Osteoblast (primary cell): ENCODE results near the gene ASF1B. TPM values are rescaled to one million over a fixed set of nuclear protein-coding genes. Genes with fewer than 3 reads are reported as not detected.
A peak's percentile ranks its signal among the peaks of the same experiment; 100 is the strongest.

ENCODE experiments used
- DNase-seq: peaks from one replicate; pipeline ENCODE4 v3.0.0; 2011; ENCODE audit warnings: low spot score, mixed read lengths; ENCODE audit not compliant: insufficient read length; ENCODE audit errors: missing footprints
- H2AFZ ChIP-seq: 2 replicates; pipeline ENCODE4 v1.6.0; 2011; ENCODE audit warnings: mild to moderate bottlenecking, low read length
- H3K27ac ChIP-seq: 2 replicates; pipeline ENCODE4 v1.5.1; 2011; ENCODE audit warnings: mild to moderate bottlenecking, low read depth, low read length, moderate library complexity
- H3K27me3 ChIP-seq: 2 replicates; pipeline ENCODE4 v1.6.0; 2012; ENCODE audit warnings: mild to moderate bottlenecking, control low read depth, inconsistent platforms, low read length, moderate library complexity; ENCODE audit not compliant: insufficient read depth
- H3K36me3 ChIP-seq: 2 replicates; pipeline ENCODE4 v1.5.1; 2011; ENCODE audit warnings: mild to moderate bottlenecking, low read length, control low read depth, moderate library complexity; ENCODE audit not compliant: insufficient read depth
- H3K4me1 ChIP-seq: 2 replicates; pipeline ENCODE4 v1.5.1; 2011; ENCODE audit warnings: mild to moderate bottlenecking, low read length, control low read depth, moderate library complexity; ENCODE audit not compliant: insufficient read depth
- H3K4me2 ChIP-seq: 2 replicates; pipeline ENCODE4 v1.6.0; 2011; ENCODE audit warnings: mild to moderate bottlenecking, low read length; ENCODE audit not compliant: insufficient read depth
- H3K4me3 ChIP-seq: fragments of 200-600 bp; sonication (generic); 3 replicates; pipeline ENCODE4 v1.5.1; 2012; ENCODE audit warnings: mild to moderate bottlenecking, low read length, inconsistent platforms; ENCODE audit not compliant: insufficient read depth
- H3K79me2 ChIP-seq: 2 replicates; pipeline ENCODE4 v1.6.0; 2012; ENCODE audit warnings: mild to moderate bottlenecking, low read length, control low read depth, inconsistent platforms; ENCODE audit not compliant: insufficient read depth
- H3K9me3 ChIP-seq: 2 replicates; pipeline ENCODE4 v1.5.1; 2011; ENCODE audit warnings: low read depth, low read length, control low read depth
- H4K20me1 ChIP-seq: 2 replicates; pipeline ENCODE4 v1.6.0; 2012; ENCODE audit warnings: mild to moderate bottlenecking, low read length, control low read depth; ENCODE audit not compliant: insufficient read depth
- total RNA-seq: library from RNA; depleted of rRNA; stranded (reverse); fragments of >200 nt; gene quantifications from 2 replicates; pipeline ENCODE4 v1.2.3, GENCODE V29; 2012
- TF ChIP-seq, protein P1 (sequence below): IDR thresholded peaks from 2 replicates; pipeline ENCODE4 v1.5.1; 2011; ENCODE audit warnings: mild to moderate bottlenecking, low read depth, low read length, moderate library complexity; ENCODE audit errors: extremely low read depth

Gene ASF1B
- total RNA-seq, 1 donor, result 1.1 TPM

DNA sequence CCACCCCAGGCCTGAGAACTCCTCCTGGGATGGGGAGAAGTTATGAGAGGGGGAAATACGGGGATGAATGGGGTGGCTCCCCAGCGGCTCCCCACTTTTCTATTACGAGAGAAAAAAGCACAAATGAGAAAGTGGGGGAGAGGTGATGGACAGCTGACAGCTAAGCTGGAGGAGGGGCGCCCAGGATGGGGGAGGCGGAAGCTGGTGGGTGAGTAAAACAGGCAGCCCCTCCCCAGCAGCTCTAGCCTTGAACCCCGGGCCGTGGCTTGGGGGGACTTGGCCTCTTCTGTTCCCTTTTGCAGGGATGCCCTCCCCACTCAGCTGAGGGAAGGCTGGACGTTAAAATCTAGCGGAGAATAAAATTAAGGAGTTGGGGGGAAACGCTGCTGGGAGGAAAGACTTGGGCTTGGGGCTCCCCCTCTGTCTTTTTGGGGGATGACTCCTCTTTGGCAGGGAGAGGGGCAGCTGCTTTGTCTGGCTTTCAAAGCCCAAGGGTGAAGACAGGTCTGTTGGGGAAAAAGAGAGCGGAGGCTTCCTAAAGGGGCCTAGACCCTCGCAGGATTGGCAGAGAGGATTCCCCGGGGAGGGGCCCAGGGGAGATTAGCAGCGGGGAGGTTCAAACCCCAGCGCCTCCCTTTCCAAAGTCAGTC is 44.5 kb downstream of the ASF1B start:
- peaks cover 6% of the 10 kb centered on the region for H3K4me1 ChIP-seq
- H3K9me3 ChIP-seq, result peaks cover 6% of the 10 kb centered on the region
- H3K4me2 ChIP-seq, result peak overlapping the region; percentile 95
- peaks cover 12% of the 10 kb centered on the region for H4K20me1 ChIP-seq
- TF ChIP-seq, protein P1, sequence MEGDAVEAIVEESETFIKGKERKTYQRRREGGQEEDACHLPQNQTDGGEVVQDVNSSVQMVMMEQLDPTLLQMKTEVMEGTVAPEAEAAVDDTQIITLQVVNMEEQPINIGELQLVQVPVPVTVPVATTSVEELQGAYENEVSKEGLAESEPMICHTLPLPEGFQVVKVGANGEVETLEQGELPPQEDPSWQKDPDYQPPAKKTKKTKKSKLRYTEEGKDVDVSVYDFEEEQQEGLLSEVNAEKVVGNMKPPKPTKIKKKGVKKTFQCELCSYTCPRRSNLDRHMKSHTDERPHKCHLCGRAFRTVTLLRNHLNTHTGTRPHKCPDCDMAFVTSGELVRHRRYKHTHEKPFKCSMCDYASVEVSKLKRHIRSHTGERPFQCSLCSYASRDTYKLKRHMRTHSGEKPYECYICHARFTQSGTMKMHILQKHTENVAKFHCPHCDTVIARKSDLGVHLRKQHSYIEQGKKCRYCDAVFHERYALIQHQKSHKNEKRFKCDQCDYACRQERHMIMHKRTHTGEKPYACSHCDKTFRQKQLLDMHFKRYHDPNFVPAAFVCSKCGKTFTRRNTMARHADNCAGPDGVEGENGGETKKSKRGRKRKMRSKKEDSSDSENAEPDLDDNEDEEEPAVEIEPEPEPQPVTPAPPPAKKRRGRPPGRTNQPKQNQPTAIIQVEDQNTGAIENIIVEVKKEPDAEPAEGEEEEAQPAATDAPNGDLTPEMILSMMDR, result no peak
- peak; percentile 94 for DNase-seq
- H3K4me3 ChIP-seq, result peak overlapping the region; percentile 79
- no peaks in the 10 kb centered on the region for H3K27me3 ChIP-seq
- no peak overlapping the region for H2AFZ ChIP-seq
- H3K79me2 ChIP-seq, result no peaks in the 10 kb centered on the region
- peak overlapping the region; percentile 56 for H3K27ac ChIP-seq
- peaks cover 25% of the 10 kb centered on the region for H3K36me3 ChIP-seq

DNA sequence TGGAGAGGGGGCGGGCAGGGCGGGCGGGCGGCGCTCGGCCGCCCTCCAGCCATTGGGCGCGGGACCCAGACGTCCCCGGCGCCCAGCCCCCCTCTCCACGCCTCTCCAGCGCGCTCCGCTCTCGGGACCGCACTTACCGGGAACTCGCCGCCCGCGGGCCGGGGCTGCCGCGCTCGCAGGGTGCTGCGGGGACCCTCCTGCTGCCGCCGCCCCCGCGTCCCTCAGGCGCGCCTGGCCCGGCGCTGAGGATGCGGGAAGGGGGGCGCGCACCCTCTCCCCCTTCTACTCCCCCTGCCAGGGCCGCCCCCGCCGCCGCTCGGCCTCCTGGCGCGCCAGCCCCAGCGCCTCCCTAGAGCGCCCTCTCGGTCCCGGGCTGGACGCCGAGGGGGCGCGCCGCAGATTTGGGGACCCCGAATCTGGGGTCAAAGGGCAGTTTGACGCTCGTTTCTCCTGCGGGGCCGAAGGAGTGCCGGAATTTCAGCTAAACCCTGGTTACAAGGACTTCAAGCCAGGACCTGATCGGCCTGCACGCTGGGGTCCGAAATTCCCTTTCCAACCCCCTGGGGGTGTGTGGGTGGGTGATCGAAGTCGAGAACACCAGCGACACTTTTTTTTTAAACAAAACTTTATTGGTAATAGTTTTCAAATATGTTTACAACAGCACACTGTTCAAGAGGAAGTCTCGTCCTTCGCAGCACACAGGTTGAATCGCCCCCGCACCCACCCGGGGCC is 45.1 kb downstream of the ASF1B start:
- no peaks in the 10 kb centered on the region for H3K79me2 ChIP-seq
- peak overlapping the region; percentile 95 for H3K4me2 ChIP-seq
- H3K9me3 ChIP-seq, result peaks cover 6% of the 10 kb centered on the region
- TF ChIP-seq, protein P1, result no peak
- H3K27ac ChIP-seq, result peak overlapping the region; percentile 56
- H4K20me1 ChIP-seq, result peaks cover 12% of the 10 kb centered on the region
- H3K27me3 ChIP-seq, result no peaks in the 10 kb centered on the region
- H3K4me1 ChIP-seq, result peaks cover 6% of the 10 kb centered on the region
- peak; percentile 75 for DNase-seq
- H3K4me3 ChIP-seq, result peak overlapping the region; percentile 79
- peaks cover 18% of the 10 kb centered on the region for H3K36me3 ChIP-seq
- peak overlapping the region; percentile 68 for H2AFZ ChIP-seq

- peaks cover 6% of the 10 kb centered on the region for H3K4me1 ChIP-seq
- peak within 1 kb of the TSS; percentile 79 for H3K4me3 ChIP-seq
- H3K9me3 ChIP-seq, result peaks cover 6% of the 10 kb centered on the region
- H3K27ac ChIP-seq, result peak within 1 kb of the TSS; percentile 56
- peak within 1 kb of the TSS; percentile 68 for H2AFZ ChIP-seq
- peak within 1 kb of the TSS; percentile 95 for H3K4me2 ChIP-seq
- DNase-seq, result peak; percentile 99
- H3K36me3 ChIP-seq, result peaks cover 18% of the 10 kb centered on the region
- H3K79me2 ChIP-seq, result no peaks in the 10 kb centered on the region
- H4K20me1 ChIP-seq, result peaks cover 12% of the 10 kb centered on the region
- TF ChIP-seq, protein P1, result no peak
- H3K27me3 ChIP-seq, result no peaks in the 10 kb centered on the region
Observed at GRCh38 chr19:14090509-14091080, 45.8 kb downstream of the ASF1B start, which contains the start of gene SAMD1. TSS of gene SAMD1 (minus strand) at chr19:14090751.
